Fibroblast of lung (primary cell): ENCODE data around the gene WDR88. TPM values are rescaled to one million over a fixed set of nuclear protein-coding genes. Genes with fewer than 3 reads are reported as not detected.

Experiments
- DNase-seq, 2 donors: peaks; one replicate each; pipeline versions ENCODE4 v3.0.0 to v3.0.0-alpha.2; 2010; ENCODE audit warnings: low read depth in 2 of 2
- H2AFZ ChIP-seq: 2 replicates; pipeline ENCODE4 v1.5.1; 2012; ENCODE audit warnings: low read length, control low read depth, inconsistent platforms
- H3K27ac ChIP-seq: 2 replicates; pipeline ENCODE4 v1.5.1; 2011; ENCODE audit warnings: low read length, control low read depth; ENCODE audit not compliant: insufficient read depth
- H3K27me3 ChIP-seq: 2 replicates; pipeline ENCODE4 v1.5.1; 2011; ENCODE audit warnings: mild to moderate bottlenecking, low read length; ENCODE audit not compliant: control insufficient read depth, insufficient read depth
- H3K36me3 ChIP-seq: 2 replicates; pipeline ENCODE4 v1.5.1; 2011; ENCODE audit warnings: low read length; ENCODE audit not compliant: control insufficient read depth, insufficient read depth
- H3K4me1 ChIP-seq: 2 replicates; pipeline ENCODE4 v1.5.1; 2011; ENCODE audit warnings: low read length; ENCODE audit not compliant: control insufficient read depth, insufficient read depth; ENCODE audit errors: extremely low read depth
- H3K4me2 ChIP-seq: 2 replicates; pipeline ENCODE4 v1.5.1; 2011; ENCODE audit warnings: low read length, control low read depth; ENCODE audit not compliant: insufficient read depth; ENCODE audit errors: extremely low read depth
- H3K4me3 ChIP-seq, 4 experiments: fragments of 200-600 bp in 1 of 4; sonication (generic) in 1 of 4; replicated peaks in 1 of 4; 2 replicates each; pipeline ENCODE4 v1.5.1; 2011 to 2016; ENCODE audit warnings: low read length in 4 of 4, low read depth in 3 of 4, mild to moderate bottlenecking in 3 of 4, control low read depth in 2 of 4, inconsistent platforms in 1 of 4, mixed read lengths in 1 of 4; ENCODE audit not compliant: insufficient read depth in 1 of 4; ENCODE audit errors: control extremely low read depth in 1 of 4
- H3K79me2 ChIP-seq: 2 replicates; pipeline ENCODE4 v1.5.1; 2012; ENCODE audit warnings: mild to moderate bottlenecking, low read length, inconsistent platforms; ENCODE audit not compliant: control insufficient read depth, insufficient read depth
- H3K9ac ChIP-seq: 2 replicates; pipeline ENCODE4 v1.5.1; 2011; ENCODE audit warnings: mild to moderate bottlenecking, low read length, control low read depth; ENCODE audit not compliant: insufficient read depth
- H3K9me3 ChIP-seq: 2 replicates; pipeline ENCODE4 v1.5.1; 2012; ENCODE audit warnings: low read depth, low read length; ENCODE audit not compliant: control insufficient read depth, insufficient read depth
- H4K20me1 ChIP-seq: 2 replicates; pipeline ENCODE4 v1.5.1; 2011; ENCODE audit warnings: low read length; ENCODE audit not compliant: control insufficient read depth, insufficient read depth; ENCODE audit errors: extremely low read depth
- EZH2 ChIP-seq: IDR thresholded peaks from 2 replicates; pipeline ENCODE4 v1.5.1; 2012; ENCODE audit warnings: low read length, control low read depth, mild to moderate bottlenecking; ENCODE audit errors: missing control alignments
- polyA plus RNA-seq, 2 donors: library from polyadenylated mRNA; depleted of rRNA in 1 of 2; stranded (reverse) in 1 of 2; unstranded in 1 of 2; fragments of >200 nt; gene quantifications; 2 replicates each; pipeline ENCODE4 v1.2.1, GENCODE V29; 2011 to 2012; ENCODE audit warnings: missing spikeins in 1 of 2
- total RNA-seq: library from RNA; depleted of rRNA; stranded (reverse); fragments of >200 nt; gene quantifications from 2 replicates; pipeline ENCODE4 v1.2.1, GENCODE V29; 2014
- TF ChIP-seq, protein P1 (sequence below), 2 donors: IDR thresholded peaks in 1 of 2; conservative IDR thresholded peaks in 1 of 2; 1 replicate in 1 of 2; 2 replicates in 1 of 2; pipeline ENCODE4 v1.5.1; 2011 to 2012; ENCODE audit warnings: low read length in 2 of 2, control low read depth in 1 of 2, inconsistent platforms in 1 of 2, low read depth in 1 of 2, mild to moderate bottlenecking in 1 of 2

WDR88 gene
- total and polyA plus RNA-seq, 2 donors (not counting 1 experiment from before 2014, with no cell fraction given) = not detected

DNA sequence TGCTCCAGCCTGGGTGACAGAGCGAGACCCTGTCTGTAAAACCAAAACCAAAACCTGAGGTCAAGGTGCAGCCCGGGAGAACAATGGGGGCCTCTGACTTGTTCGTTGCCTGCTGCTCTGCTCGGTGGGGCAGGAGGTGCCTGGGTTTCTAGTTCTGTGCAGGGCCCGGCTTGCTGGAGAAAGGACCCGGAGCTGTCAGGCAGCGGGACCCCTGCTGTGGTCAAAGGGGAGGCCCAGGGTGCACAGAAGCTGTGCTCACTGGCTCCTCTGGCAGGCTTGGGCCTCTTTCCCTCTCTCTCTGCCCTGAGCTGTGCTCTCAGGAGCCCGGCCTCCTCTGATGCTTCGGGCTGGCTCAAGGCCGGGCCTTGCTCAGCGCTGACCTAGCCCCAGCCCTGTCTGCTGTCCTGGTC lies 65.7 kb downstream of the WDR88 start:
- Histone ChIP-seq H3K4me3 (no peak overlapping the region), H2AFZ (no peak overlapping the region), H3K27ac (no peak overlapping the region), H3K79me2 (no peaks in the 10 kb centered on the region), H3K36me3 (no peaks in the 10 kb centered on the region), H4K20me1 (no peaks in the 10 kb centered on the region), H3K4me2 (no peak overlapping the region), H3K9me3 (no peaks in the 10 kb centered on the region), H3K27me3 (no peaks in the 10 kb centered on the region), H3K4me1 (no peaks in the 10 kb centered on the region), H3K9ac (no peak overlapping the region)
- TF ChIP-seq, protein P1, sequence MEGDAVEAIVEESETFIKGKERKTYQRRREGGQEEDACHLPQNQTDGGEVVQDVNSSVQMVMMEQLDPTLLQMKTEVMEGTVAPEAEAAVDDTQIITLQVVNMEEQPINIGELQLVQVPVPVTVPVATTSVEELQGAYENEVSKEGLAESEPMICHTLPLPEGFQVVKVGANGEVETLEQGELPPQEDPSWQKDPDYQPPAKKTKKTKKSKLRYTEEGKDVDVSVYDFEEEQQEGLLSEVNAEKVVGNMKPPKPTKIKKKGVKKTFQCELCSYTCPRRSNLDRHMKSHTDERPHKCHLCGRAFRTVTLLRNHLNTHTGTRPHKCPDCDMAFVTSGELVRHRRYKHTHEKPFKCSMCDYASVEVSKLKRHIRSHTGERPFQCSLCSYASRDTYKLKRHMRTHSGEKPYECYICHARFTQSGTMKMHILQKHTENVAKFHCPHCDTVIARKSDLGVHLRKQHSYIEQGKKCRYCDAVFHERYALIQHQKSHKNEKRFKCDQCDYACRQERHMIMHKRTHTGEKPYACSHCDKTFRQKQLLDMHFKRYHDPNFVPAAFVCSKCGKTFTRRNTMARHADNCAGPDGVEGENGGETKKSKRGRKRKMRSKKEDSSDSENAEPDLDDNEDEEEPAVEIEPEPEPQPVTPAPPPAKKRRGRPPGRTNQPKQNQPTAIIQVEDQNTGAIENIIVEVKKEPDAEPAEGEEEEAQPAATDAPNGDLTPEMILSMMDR (conservative IDR thresholded peaks at IDR 0.05 in 1 of 2, IDR thresholded peaks at IDR 0.05 in 1 of 2; ENCODE audit: low read depth in 1 of 2, low read length in 2 of 2) = no peak
- TF ChIP-seq EZH2 = no peak
- no peak for DNase-seq

DNA sequence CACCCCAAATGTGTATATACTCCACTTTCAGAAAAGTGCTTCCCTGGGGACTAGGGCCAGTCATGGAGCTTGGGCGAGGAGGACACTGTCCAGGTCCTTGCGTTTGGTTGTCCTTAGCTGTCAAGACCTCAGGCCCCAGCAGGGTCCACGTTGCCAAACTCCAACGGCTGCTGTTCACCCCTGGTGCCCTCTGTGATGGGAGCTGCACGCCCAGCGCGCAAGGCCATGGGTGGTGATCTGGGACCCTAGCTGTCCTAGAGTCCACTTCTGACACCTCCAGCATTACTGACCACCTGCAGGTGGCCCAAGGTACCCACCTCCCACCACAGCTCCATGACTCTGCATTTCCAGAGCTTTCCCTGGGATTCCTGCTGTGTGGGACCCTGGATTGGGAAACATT lies 66.3 kb downstream of the WDR88 start:
- no peaks in the 10 kb centered on the region for H3K9me3 ChIP-seq
- H3K27ac ChIP-seq = no peak overlapping the region
- peaks cover 2% of the 10 kb centered on the region for H3K36me3 ChIP-seq
- no peaks in the 10 kb centered on the region for H3K27me3 ChIP-seq
- no peak overlapping the region for H3K4me3 ChIP-seq
- H3K79me2 ChIP-seq = no peaks in the 10 kb centered on the region
- no peak overlapping the region for H3K4me2 ChIP-seq
- DNase-seq = no peak
- no peaks in the 10 kb centered on the region for H3K4me1 ChIP-seq
- H4K20me1 ChIP-seq = no peaks in the 10 kb centered on the region
- TF ChIP-seq EZH2 = no peak
- TF ChIP-seq, protein P1 (conservative IDR thresholded peaks at IDR 0.05 in 1 of 2, IDR thresholded peaks at IDR 0.05 in 1 of 2; ENCODE audit: low read depth in 1 of 2, low read length in 2 of 2) = no peak
- H3K9ac ChIP-seq = no peak overlapping the region
- no peak overlapping the region for H2AFZ ChIP-seq

DNA sequence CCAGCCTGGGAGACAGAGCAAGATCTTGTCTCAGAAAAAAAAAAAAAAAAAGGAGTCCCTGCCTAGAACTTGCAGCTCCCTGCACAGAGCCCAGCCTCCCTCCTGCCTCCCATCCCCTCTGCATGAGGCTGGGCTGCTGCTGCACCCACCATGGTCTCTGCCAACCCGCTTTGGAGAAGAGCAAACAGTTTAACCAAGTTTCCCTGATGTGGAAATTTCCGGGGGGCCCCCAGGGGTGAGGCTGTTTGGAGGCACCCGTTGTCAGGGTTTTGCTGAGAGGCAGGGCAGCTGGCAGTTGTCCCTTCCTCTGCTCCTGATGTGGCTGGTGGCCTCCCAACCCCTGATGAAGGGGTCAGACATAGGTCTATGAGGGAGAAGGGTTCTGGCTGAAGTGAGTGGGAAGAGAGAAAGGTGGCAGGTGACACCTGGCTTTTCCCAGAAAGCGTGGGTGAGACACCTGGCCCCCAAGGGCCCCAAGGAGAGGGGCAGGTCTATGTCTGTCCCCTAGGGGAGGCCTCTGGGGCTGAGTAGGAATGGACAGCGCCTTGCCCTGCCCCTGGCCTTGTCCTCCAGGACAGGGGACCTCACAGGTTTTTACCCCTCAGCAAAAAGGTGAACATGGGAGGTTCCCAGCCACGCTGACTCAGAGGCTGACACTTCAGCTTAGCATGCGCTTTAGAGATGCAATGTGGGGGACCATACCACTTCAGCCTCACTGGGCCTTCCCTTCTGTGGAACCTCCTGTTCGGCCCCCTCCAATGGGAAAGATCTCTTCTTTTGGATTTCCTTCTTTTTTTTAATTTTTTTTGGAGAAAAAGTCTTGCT lies 67.7 kb downstream of the WDR88 start:
- TF ChIP-seq, protein P1 (conservative IDR thresholded peaks at IDR 0.05 in 1 of 2, IDR thresholded peaks at IDR 0.05 in 1 of 2; ENCODE audit: low read depth in 1 of 2, low read length in 2 of 2) = no peak
- TF ChIP-seq EZH2 = no peak
- no peak overlapping the region for H3K4me3 ChIP-seq
- H3K27ac ChIP-seq = no peak overlapping the region
- H3K9me3 ChIP-seq = no peaks in the 10 kb centered on the region
- no peaks in the 10 kb centered on the region for H3K79me2 ChIP-seq
- H4K20me1 ChIP-seq = no peaks in the 10 kb centered on the region
- H3K4me1 ChIP-seq = no peaks in the 10 kb centered on the region
- peak in 1 of 2 donors; percentile 13 for DNase-seq
- no peak overlapping the region for H3K4me2 ChIP-seq
- no peaks in the 10 kb centered on the region for H3K27me3 ChIP-seq
- peaks cover 2% of the 10 kb centered on the region for H3K36me3 ChIP-seq
- no peak overlapping the region for H2AFZ ChIP-seq
- H3K9ac ChIP-seq = no peak overlapping the region
